Stimulated activated CD4-positive, alpha-beta T cell treated with anti-CD3 and anti-CD28 coated beads, Interleukin-12 subunit alpha, Interleukin-12 subunit beta, amount 100 ng/mL, for 4 hours (primary cell): ENCODE data around the gene OXTR.
A peak's percentile ranks its signal among the peaks of the same experiment; 100 is the strongest.

Experiments
- DNase-seq: peaks from one replicate; pipeline ENCODE4 v3.0.0-alpha.2; 2020

Gene OXTR

GRCh38 chr3:8769088-8769822 lies at the start of gene OXTR:
TSS of gene OXTR (minus strand) at chr3:8769613. CDS start at chr3:8768187, 1,426 bp downstream.
- DNase-seq = peak; percentile 59

GRCh38 chr3:8817486-8817885 lies 48.1 kb upstream of the OXTR start:
- no peak for DNase-seq

GRCh38 chr3:8816106-8816505 lies 46.7 kb upstream of the OXTR start:
- DNase-seq = no peak

- DNase-seq = no peak
Measured at GRCh38 chr3:8813411-8813810, 44.0 kb upstream of the OXTR start.

GRCh38 chr3:8810561-8810960 lies 41.1 kb upstream of the OXTR start:
- DNase-seq = no peak

GRCh38 chr3:8805774-8806173 lies 36.4 kb upstream of the OXTR start:
- DNase-seq = no peak

- DNase-seq = no peak
Measured at GRCh38 chr3:8802256-8802655, 32.8 kb upstream of the OXTR start.

- DNase-seq = no peak
Measured at GRCh38 chr3:8800016-8800415, 30.6 kb upstream of the OXTR start.

- DNase-seq = no peak
Measured at GRCh38 chr3:8794247-8794646, 24.8 kb upstream of the OXTR start.

GRCh38 chr3:8793242-8793641 lies 23.8 kb upstream of the OXTR start:
- no peak for DNase-seq

- DNase-seq = no peak
Measured at GRCh38 chr3:8790529-8790928, 21.1 kb upstream of the OXTR start.

GRCh38 chr3:8784676-8785435 lies 15.4 kb upstream of the OXTR start:
- no peak for DNase-seq

GRCh38 chr3:8780279-8780678 lies 10.9 kb upstream of the OXTR start:
- no peak for DNase-seq

- no peak for DNase-seq
Measured at GRCh38 chr3:8778475-8778874, 9.1 kb upstream of the OXTR start.

- DNase-seq = no peak
Measured at GRCh38 chr3:8777978-8778267, 8.5 kb upstream of the OXTR start.

- no peak for DNase-seq
Measured at GRCh38 chr3:8777201-8777977, 8.0 kb upstream of the OXTR start.

- DNase-seq = no peak
Measured at GRCh38 chr3:8776406-8776805, 7.0 kb upstream of the OXTR start.

GRCh38 chr3:8775602-8776001 lies 6.2 kb upstream of the OXTR start:
- no peak for DNase-seq

- DNase-seq = no peak
Measured at GRCh38 chr3:8775181-8775580, 5.8 kb upstream of the OXTR start.

GRCh38 chr3:8773941-8774542 lies 4.6 kb upstream of the OXTR start:
- no peak for DNase-seq

- no peak for DNase-seq
Measured at GRCh38 chr3:8768364-8769087, 887 bp downstream of the OXTR start.

GRCh38 chr3:8767667-8768363 lies 1.6 kb downstream of the OXTR start:
- DNase-seq = no peak
